ENCODE results near the gene HPF1.
"Not testable (repeated sequence)": the region's sequence is repeated elsewhere in the genome, so short reads cannot be mapped to it uniquely, and the experiment has no call there.

The HPF1 gene

DNA sequence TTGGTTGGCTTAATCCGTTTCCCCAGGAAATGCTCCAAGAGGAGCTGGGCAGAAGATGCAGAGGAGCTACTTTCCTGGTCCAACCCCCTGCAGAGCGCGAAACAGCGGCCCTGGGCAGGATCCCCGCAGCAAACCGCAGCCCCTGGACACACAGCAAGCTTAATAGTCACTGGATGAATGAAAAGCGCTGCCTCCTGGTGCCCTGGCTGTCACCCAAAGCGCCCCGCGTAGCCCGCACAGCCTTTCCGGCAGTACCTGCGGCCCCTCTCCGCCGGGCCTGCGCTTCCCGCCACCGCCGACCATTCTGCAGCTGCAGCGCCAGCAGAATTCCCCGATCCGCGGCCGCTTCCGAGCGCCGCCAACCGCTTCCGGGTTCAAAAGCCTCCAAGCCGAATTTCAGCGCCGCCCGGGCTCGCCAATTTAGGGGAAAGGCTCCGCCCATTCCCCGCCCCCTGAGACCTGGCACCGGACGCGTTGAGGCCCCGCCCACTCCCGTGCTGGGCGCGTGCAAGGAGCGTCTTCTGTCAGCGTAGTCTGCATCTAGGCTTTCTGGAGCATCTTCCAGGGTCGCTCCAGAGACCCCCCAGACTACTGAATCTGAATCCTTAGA is at the start of gene HPF1:
Gene HPF1, minus strand, starts transcription at position 370 of the 610 bp plus-strand sequence. Its CDS starts 67 bp downstream, at position 303.
- DNase-seq (ENCODE audit: extremely low spot score) = peak; percentile 96
- POLR2A ChIA-PET = no interaction called here
- TF ChIP-seq, protein P1, sequence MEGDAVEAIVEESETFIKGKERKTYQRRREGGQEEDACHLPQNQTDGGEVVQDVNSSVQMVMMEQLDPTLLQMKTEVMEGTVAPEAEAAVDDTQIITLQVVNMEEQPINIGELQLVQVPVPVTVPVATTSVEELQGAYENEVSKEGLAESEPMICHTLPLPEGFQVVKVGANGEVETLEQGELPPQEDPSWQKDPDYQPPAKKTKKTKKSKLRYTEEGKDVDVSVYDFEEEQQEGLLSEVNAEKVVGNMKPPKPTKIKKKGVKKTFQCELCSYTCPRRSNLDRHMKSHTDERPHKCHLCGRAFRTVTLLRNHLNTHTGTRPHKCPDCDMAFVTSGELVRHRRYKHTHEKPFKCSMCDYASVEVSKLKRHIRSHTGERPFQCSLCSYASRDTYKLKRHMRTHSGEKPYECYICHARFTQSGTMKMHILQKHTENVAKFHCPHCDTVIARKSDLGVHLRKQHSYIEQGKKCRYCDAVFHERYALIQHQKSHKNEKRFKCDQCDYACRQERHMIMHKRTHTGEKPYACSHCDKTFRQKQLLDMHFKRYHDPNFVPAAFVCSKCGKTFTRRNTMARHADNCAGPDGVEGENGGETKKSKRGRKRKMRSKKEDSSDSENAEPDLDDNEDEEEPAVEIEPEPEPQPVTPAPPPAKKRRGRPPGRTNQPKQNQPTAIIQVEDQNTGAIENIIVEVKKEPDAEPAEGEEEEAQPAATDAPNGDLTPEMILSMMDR (IDR thresholded peaks at IDR 0.05; ENCODE audit: control extremely low read depth, extremely low read depth, low read depth, missing control alignments) = no peak
- CTCF ChIA-PET = interaction anchor here (2.8 kb wide), 1 partner anchor 144 kb away, joined by 14 read pairs; the partner anchor contains the start of gene NEK1

DNA sequence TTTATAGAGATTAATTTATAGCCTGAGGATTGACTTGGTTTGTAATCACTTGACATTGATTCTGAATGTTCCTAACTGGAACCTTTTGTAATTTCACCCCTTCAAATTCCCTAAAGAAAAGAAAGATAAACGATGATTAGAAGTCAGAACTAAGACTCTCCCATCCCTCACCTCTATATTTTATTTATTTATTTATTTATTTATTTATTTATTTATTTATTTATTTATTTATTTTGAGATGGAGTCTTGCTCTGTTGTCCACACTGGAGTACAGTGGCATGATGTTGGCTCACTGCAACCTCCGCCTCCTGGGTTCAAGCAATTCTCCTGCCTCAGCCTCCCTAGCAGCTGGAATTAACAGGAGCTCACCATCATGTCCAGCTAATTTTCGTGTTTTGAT is 49.0 kb upstream of the HPF1 start:
- CTCF ChIA-PET; DNase-seq (ENCODE audit: extremely low spot score); POLR2A ChIA-PET: not testable (repeated sequence)

DNA sequence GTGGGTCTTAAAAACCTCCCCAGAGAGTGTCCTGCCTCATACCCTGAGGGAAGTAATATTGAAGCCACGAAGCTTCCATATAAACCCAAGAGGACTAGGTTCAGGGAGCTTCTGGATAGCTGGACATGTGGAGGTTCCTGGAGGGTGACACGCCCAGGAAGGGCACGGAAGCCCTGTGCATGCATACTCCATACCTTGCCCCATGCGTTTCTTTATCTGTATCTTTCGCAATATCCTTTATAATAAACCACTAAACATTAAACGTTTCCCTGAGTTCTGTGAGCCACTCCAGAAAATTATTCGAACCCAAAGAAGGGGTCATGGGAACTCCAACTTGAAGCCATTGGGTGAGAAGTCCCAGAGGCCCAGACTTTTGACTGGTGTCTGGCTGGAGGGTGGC is 45.7 kb upstream of the HPF1 start:
- POLR2A ChIA-PET = no interaction called here
- TF ChIP-seq, protein P1 (IDR thresholded peaks at IDR 0.05; ENCODE audit: control extremely low read depth, extremely low read depth, low read depth, missing control alignments) = no peak
- CTCF ChIA-PET = interaction anchor here (1.7 to 1.8 kb wide), 2 partner anchors 10 to 245 kb away, joined by 6 read pairs; no protein-coding TSS in a partner anchor

DNA sequence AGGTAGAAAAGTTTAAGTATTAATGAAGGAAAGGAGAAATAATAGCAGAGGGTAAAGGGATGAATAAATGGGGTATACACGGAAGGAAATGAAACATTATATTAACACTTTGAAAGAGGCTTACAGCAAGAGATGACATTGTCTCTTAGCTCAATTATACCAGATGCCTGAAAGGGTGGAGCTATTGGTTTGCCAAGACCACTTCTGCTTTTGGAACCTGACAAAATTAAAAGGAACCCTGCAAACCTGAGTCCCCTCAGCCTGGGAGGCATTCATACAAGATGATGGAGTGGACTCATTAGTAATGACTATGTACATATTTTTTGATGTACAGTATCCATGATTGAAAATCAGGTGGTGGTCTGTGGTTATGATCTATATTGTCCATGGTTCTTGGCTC is 45.1 kb upstream of the HPF1 start:
- TF ChIP-seq, protein P1 (IDR thresholded peaks at IDR 0.05; ENCODE audit: control extremely low read depth, extremely low read depth, low read depth, missing control alignments) = no peak
- no peak for DNase-seq (ENCODE audit: extremely low spot score)
- POLR2A ChIA-PET = no interaction called here
- CTCF ChIA-PET = interaction anchor here (1.2 to 1.7 kb wide), 2 partner anchors 11 to 229 kb away, joined by 3 to 6 read pairs; no protein-coding TSS in a partner anchor

More for the DNA sequence above, 45.7 kb upstream of the HPF1 start:
- DNase-seq (ENCODE audit: extremely low spot score) = no peak

DNA sequence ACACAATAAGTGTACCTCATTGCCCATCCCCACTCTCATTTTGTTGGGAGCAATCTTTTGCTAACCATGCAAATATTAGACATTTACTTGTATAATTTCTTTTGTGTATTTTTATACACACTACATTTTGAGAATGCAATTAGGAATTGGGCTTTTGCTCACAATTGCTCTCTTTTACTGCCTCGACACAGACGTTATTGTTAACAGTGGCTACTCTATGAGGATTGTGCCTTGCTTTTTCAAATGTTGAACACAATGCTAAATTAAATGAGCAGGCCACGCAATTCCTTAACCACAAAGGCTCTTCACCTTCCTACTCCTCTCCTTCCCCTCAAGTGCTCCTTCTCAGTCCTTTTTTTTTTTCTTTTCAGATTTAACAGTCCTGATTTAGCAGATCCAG is 42.8 kb upstream of the HPF1 start:
- DNase-seq (ENCODE audit: extremely low spot score) = no peak
- CTCF ChIA-PET = interaction anchor here (1.4 to 1.7 kb wide), 2 partner anchors 13 to 17 kb away, joined by 6 read pairs; no protein-coding TSS in a partner anchor
- TF ChIP-seq, protein P1 (IDR thresholded peaks at IDR 0.05; ENCODE audit: control extremely low read depth, extremely low read depth, low read depth, missing control alignments) = no peak
- POLR2A ChIA-PET = no interaction called here

DNA sequence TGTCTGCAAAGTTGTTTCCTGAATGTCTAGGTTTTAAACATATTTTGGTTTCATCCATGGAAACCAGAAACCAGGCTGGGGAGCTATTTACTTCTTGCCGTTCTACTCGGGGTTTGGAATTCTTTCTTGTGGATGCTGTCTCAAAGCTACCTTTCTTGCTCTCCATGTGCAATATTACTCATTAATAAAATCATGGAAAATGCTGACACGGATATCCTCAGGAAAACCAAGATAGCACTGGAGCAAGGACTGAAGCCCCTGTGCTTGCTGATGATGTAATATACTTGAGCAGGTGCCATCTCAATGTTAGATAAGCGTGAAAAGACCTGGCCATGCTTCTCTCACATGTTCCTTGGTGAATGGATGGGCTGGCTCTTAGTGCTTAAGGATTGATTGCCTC is 41.5 kb upstream of the HPF1 start:
- ChIA-PET POLR2A (no interaction called here), CTCF (interaction anchor here (1.4 to 1.7 kb wide), 3 partner anchors 11 to 18 kb away, joined by 6 to 9 read pairs (median 6); no protein-coding TSS in a partner anchor)
- DNase-seq (ENCODE audit: extremely low spot score) = no peak
- TF ChIP-seq, protein P1 (IDR thresholded peaks at IDR 0.05; ENCODE audit: control extremely low read depth, extremely low read depth, low read depth, missing control alignments) = no peak

DNA sequence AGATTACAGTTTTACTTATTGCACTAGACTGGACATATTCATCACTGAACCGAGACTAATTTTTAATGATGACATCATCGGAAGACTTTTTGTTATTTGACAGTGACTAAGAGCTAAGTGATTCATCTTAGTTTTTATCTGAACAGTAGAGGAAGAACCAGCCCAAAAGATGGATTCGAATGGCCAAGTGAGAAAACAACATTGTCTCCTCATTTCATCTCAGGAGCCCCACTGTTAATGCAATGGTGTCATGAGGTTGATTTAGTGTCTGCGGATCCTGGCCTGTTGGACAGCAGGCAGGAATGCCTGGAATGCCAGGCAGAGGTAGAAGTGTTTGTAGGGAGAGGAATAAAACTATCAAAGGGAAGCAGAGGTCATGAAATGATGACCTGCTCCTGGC is 37.8 kb upstream of the HPF1 start:
- ChIA-PET POLR2A (no interaction called here), CTCF (interaction anchor here (0.6 to 1.9 kb wide), 2 partner anchors 15 to 25 kb away, joined by 3 to 9 read pairs; no protein-coding TSS in a partner anchor)
- TF ChIP-seq, protein P1 (IDR thresholded peaks at IDR 0.05; ENCODE audit: control extremely low read depth, extremely low read depth, low read depth, missing control alignments) = no peak
- no peak for DNase-seq (ENCODE audit: extremely low spot score)

All from GM10248 (cell line).